Tibial artery (tissue), 4 donors: ENCODE results near the gene CELSR1.
"Not testable (repeated sequence)": the region's sequence is repeated elsewhere in the genome, so short reads cannot be mapped to it uniquely, and the experiment has no call there.

Source experiments
- DNase-seq, 2 donors: peaks; one replicate each; pipeline ENCODE4 v3.0.0-alpha.2; 2019
- H3K27ac ChIP-seq, 2 donors: fragments of 200-600 bp; sonication (generic) in 1 of 2; 1 replicate in 1 of 2; 2 replicates in 1 of 2; pipeline ENCODE4 v1.5.1; 2018 to 2019; ENCODE audit warnings: mild to moderate bottlenecking in 1 of 2
- H3K27me3 ChIP-seq, 2 donors: fragments of 200-600 bp; sonication (generic) in 1 of 2; one replicate each; pipeline versions ENCODE4 v1.5.1 to v1.6.0; 2016 to 2019
- H3K36me3 ChIP-seq, 3 donors: fragments of 200-600 bp; sonication (generic) in 2 of 3; one replicate each; pipeline ENCODE4 v1.5.1; 2016 to 2019; ENCODE audit warnings: mild to moderate bottlenecking in 2 of 3
- H3K4me1 ChIP-seq, 4 donors: fragments of 200-600 bp; sonication (generic) in 2 of 4; 1 replicate in 3 of 4; 2 replicates in 1 of 4; pipeline ENCODE4 v1.5.1; 2016 to 2019
- H3K4me3 ChIP-seq, 2 donors: fragments of 200-600 bp; sonication (generic) in 1 of 2; 1 replicate in 1 of 2; 2 replicates in 1 of 2; pipeline ENCODE4 v1.5.1; 2018 to 2019; ENCODE audit warnings: mild to moderate bottlenecking in 2 of 2
- H3K9me3 ChIP-seq, 3 donors: fragments of 200-600 bp; sonication (generic) in 1 of 3; one replicate each; pipeline ENCODE4 v1.5.1; 2016 to 2019
- intact Hi-C: fragments of 100-400 bp; cut with DNase I; formaldehyde crosslinking; loops from one replicate; pipeline ENCODE4 v1.15.0; 2023; ENCODE audit warnings: low total_unique reads
- TF ChIP-seq, protein P1 (sequence below), 2 experiments: fragments of 200-600 bp in 1 of 2; fragments of 450-650 bp in 1 of 2; IDR thresholded peaks; one replicate each; pipeline ENCODE4 v1.5.1; 2017 to 2019; ENCODE audit warnings: antibody characterized with exemption in 2 of 2, mild to moderate bottlenecking in 1 of 2, moderate library complexity in 1 of 2

The CELSR1 gene

GRCh38 chr22:46473896-46474557 lies 63.4 kb downstream of the CELSR1 start:
- Histone ChIP-seq H3K4me1 (peaks cover 0 to 5% (median 0%) of the 10 kb centered on the region in 4 donors), H3K27me3 (peaks cover 0 to 25% of the 10 kb centered on the region in 2 donors), H3K4me3 (no peak overlapping the region), H3K36me3 (no peaks in the 10 kb centered on the region), H3K27ac (no peak overlapping the region), H3K9me3 (peaks cover 0 to 7% (median 0%) of the 10 kb centered on the region in 3 donors)
- TF ChIP-seq, protein P1, sequence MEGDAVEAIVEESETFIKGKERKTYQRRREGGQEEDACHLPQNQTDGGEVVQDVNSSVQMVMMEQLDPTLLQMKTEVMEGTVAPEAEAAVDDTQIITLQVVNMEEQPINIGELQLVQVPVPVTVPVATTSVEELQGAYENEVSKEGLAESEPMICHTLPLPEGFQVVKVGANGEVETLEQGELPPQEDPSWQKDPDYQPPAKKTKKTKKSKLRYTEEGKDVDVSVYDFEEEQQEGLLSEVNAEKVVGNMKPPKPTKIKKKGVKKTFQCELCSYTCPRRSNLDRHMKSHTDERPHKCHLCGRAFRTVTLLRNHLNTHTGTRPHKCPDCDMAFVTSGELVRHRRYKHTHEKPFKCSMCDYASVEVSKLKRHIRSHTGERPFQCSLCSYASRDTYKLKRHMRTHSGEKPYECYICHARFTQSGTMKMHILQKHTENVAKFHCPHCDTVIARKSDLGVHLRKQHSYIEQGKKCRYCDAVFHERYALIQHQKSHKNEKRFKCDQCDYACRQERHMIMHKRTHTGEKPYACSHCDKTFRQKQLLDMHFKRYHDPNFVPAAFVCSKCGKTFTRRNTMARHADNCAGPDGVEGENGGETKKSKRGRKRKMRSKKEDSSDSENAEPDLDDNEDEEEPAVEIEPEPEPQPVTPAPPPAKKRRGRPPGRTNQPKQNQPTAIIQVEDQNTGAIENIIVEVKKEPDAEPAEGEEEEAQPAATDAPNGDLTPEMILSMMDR (IDR thresholded peaks at IDR 0.05), result no peak
- no peak for DNase-seq
- intact Hi-C loops, result no loop called here

DNA sequence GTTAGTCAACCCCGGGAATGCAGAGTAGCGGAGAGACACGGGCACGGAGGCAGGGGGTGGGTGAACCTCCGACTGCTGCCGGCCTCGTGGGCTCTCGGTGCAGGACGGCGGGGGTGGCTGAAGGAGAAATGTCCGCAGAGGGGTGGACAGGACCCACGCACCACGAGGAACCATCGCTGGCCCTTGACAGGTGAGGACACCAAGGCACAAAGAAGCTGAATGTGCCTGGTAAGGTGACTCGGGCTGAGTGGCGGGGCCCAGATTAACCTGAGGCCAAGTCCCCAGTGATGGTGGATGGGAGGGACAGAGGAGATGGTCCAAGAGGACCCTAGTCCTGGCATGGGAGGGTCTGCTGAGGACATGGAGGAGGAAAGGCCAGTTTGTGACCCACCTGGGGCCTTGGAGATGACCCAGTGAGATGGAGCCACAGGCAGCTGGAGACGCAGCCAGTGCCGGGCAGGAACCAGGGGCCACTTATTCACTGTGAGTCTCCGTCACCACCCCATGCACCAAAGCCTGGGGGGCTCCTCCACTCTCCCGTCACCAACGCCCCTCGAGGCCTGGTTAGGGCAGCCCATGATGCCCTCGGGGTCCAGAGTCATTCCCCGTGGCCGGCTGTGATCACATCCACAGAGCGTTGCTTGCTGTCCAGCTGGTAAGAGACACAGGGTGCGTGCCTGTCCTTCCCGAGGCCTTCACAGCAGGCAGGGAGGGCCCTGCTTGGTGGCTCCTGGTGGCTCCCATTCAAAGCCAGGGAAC lies 64.2 kb downstream of the CELSR1 start:
- peaks cover 0 to 7% (median 0%) of the 10 kb centered on the region in 3 donors for H3K9me3 ChIP-seq
- DNase-seq, result no peak
- H3K36me3 ChIP-seq, result no peaks in the 10 kb centered on the region
- TF ChIP-seq, protein P1 (IDR thresholded peaks at IDR 0.05), result no peak
- H3K27me3 ChIP-seq, result peaks cover 0 to 22% of the 10 kb centered on the region in 2 donors
- no peak overlapping the region for H3K4me3 ChIP-seq
- no peak overlapping the region for H3K27ac ChIP-seq
- intact Hi-C loops, result no loop called here
- peaks cover 0 to 5% (median 0%) of the 10 kb centered on the region in 4 donors for H3K4me1 ChIP-seq

DNA sequence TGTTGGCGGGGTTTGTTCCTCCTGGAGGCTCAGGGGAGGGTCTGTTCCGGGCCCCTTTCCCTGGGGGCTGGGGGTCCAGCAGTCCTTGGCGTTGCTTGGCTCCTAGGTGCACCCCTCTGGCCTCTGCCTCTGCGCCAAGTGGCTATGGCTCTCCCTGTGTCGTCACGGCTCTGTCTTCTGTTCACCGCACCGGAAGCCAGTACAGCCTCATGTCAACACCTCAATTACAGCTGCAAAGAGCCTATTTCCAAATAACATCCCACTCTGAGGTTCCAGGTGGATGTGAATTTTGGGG lies 64.8 kb downstream of the CELSR1 start:
- TF ChIP-seq, protein P1 (IDR thresholded peaks at IDR 0.05), result no peak
- intact Hi-C loops, result no loop called here
- DNase-seq, result no peak
- Histone ChIP-seq H3K27me3 (peaks cover 0 to 17% of the 10 kb centered on the region in 2 donors), H3K4me1 (no peaks in the 10 kb centered on the region), H3K9me3 (peaks cover 0 to 7% (median 0%) of the 10 kb centered on the region in 3 donors), H3K36me3 (no peaks in the 10 kb centered on the region), H3K4me3 (no peak overlapping the region), H3K27ac (no peak overlapping the region)

DNA sequence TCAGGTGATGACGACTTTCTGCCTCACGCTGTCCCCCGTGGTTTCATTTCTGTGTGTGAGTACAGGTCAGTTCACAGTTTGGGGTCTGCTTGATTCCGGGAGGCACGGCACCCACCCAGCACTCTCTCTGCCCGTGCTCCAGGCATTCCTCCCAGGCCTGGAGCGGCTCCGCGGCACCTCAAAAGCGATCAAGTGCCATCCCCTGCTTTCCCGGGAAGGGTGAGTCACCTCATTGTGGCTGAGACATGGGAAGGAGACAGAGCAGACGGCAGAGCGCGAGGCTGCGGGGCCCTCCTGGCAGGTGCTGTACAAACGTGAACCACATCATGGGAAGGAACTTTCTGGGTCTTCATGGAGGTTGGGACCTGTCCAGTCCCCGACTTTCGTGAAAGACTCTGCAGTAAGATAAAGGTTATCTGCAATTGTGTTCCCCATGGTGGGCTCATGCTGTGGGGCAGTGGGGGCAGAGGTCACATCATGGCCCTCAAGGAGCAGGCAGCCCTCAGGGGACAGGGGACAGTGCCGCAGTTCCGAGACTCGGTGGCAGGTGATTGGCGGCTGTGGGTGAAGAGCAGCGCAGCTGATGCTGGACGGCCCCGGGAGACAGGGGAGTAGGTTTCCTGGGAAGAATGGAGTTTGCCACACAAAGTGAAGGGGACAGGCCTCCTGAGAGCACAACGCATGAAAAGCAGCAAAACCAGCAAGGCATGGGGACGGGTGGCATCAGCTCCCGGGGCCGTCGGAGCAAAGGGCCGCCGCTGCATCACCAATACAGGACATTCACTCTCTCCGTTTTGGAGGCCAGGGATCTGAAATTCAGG lies 65.3 kb downstream of the CELSR1 start:
- H3K4me1 ChIP-seq, result no peaks in the 10 kb centered on the region
- no peak for DNase-seq
- H3K4me3 ChIP-seq, result no peak overlapping the region
- intact Hi-C loops, result no loop called here
- TF ChIP-seq, protein P1 (IDR thresholded peaks at IDR 0.05), result no peak
- H3K9me3 ChIP-seq, result peaks cover 0 to 7% (median 0%) of the 10 kb centered on the region in 3 donors
- H3K27me3 ChIP-seq, result peaks cover 0 to 20% of the 10 kb centered on the region in 2 donors
- H3K36me3 ChIP-seq, result no peaks in the 10 kb centered on the region
- no peak overlapping the region for H3K27ac ChIP-seq

DNA sequence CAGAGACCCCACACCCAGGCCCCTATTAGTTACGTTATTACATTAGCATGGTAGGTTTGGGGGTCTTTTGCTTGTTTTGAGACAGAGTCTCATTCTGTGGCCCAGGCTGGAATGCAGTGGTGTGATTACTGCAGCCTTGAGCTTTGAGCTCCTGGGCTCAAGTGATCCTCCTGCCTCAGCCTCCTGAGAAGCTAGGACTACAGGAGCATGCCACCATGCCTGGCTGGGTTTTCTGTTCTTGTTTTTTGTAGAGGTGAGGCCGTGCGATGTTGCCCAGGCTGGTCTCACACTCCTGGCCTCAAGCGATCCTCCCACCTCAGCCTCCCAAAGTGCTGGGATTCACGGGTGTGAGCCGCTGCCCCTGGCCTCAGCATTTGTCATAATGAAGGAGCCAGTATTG lies 66.1 kb downstream of the CELSR1 start:
- H3K36me3 ChIP-seq, intact Hi-C loops, H3K9me3 ChIP-seq, DNase-seq, H3K4me3 ChIP-seq, H3K4me1 ChIP-seq, H3K27ac ChIP-seq: not testable (repeated sequence)
- peaks cover 0 to 22% of the 10 kb centered on the region in 2 donors for H3K27me3 ChIP-seq
